RWPE1 (cell line): Measurements from ENCODE around the gene PCDHGB1.
"Not testable (repeated sequence)": the region's sequence is repeated elsewhere in the genome, so short reads cannot be mapped to it uniquely, and the experiment has no call there.

Experiments used
- CTCF ChIA-PET: fragments of 350-600 bp; sonication (Branson Sonifier 250); formaldehyde crosslinking; extraction: SDS; loops from one replicate; lab custom pipeline; 2021; lab: Yijun Ruan, JAX
- POLR2A ChIA-PET: fragments of 400-600 bp; formaldehyde crosslinking; extraction: SDS; loops from one replicate; lab custom pipeline; 2020; ENCODE audit warnings: antibody characterized with exemption; ENCODE audit not compliant: low non-redundant PET; lab: Yijun Ruan, JAX
- DNase-seq: peaks from one replicate; pipeline ENCODE4 v3.0.0; 2012; ENCODE audit warnings: low spot score
- H3K27ac ChIP-seq: fragments of 450-650 bp; 2 replicates; pipeline ENCODE4 v1.5.1; 2017
- TF ChIP-seq, protein P1 (sequence below): fragments of 450-650 bp; conservative IDR thresholded peaks from 2 replicates; pipeline ENCODE4 v1.5.1; 2017; ENCODE audit warnings: low read depth, mild to moderate bottlenecking

The PCDHGB1 gene

DNA sequence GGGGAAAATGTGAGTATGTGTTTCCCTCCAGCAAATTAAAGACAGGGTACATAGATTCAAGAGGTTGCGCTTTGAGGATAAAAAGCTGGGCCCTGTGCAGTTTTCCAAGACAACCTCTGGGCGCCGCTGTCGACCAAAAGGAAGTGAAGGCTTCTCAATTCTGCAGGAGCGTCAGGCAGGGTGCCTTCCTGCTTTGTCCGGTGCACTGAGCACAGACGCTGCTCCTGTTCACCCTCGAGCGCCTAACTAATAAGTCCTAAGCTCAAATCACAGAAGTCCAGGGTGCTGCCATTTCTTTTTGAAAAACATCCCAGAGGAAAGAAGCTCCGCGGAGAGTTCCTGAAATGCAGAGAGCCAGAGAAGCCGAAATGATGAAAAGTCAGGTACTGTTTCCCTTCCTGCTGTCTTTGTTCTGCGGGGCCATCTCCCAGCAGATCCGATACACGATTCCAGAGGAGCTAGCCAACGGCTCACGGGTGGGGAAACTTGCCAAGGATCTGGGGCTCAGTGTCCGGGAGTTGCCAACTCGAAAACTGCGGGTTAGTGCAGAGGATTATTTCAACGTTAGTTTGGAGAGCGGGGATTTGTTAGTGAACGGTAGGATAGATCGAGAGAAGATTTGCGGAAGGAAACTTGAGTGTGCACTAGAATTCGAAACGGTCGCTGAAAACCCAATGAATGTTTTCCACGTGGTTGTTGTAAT is at the start of gene PCDHGB1:
Gene PCDHGB1 (plus strand): TSS at position 183 of the 703 bp plus-strand sequence. CDS start 162 bp downstream, at position 345.
- TF ChIP-seq, protein P1, sequence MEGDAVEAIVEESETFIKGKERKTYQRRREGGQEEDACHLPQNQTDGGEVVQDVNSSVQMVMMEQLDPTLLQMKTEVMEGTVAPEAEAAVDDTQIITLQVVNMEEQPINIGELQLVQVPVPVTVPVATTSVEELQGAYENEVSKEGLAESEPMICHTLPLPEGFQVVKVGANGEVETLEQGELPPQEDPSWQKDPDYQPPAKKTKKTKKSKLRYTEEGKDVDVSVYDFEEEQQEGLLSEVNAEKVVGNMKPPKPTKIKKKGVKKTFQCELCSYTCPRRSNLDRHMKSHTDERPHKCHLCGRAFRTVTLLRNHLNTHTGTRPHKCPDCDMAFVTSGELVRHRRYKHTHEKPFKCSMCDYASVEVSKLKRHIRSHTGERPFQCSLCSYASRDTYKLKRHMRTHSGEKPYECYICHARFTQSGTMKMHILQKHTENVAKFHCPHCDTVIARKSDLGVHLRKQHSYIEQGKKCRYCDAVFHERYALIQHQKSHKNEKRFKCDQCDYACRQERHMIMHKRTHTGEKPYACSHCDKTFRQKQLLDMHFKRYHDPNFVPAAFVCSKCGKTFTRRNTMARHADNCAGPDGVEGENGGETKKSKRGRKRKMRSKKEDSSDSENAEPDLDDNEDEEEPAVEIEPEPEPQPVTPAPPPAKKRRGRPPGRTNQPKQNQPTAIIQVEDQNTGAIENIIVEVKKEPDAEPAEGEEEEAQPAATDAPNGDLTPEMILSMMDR = peak; percentile 22; the same call in 1 of the 2 replicates
- ChIA-PET POLR2A (interaction anchor here (0.7 kb wide), 1 partner anchor 29 kb away, joined by 3 read pairs; the partner anchor contains the start of gene TAF7), CTCF (interaction anchor here (0.6 to 1.2 kb wide), 9 partner anchors 10 to 311 kb away, joined by 3 to 4 read pairs (median 3); partner anchors contain the start of genes PCDHB10, PCDHB11, PCDHGB2 and PCDHGB3)
- H3K27ac ChIP-seq = no peak within 1 kb of the TSS
- DNase-seq = peak; percentile 35

DNA sequence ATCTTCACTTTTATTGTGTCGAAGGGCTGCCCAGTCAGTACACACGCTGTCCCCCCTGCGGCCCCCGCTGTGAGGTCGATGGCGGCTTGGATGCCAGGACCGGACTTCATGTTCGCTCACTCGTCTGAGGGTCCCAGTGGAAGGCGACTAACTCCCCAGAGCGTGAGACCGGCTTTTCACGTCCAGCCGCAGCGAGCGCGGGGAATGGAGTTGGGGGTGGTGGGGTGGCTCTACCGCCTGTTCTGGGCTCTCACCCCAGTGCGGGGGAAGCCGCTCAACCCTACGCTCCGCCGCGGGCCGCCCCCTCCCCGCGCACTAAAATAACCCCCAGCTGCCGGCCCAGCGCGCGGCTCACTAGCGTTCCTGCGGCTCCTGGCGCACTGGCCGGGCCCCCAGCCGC is 46.1 kb upstream of the PCDHGB1 start, which contains the start of gene SLC25A2:
Gene SLC25A2 (minus strand): TSS at position 294 of the 400 bp plus-strand sequence. CDS start 184 bp downstream, at position 110.
- ChIA-PET CTCF (no interaction called here), POLR2A (no interaction called here)
- TF ChIP-seq, protein P1 = no peak
- no peak within 1 kb of the TSS for H3K27ac ChIP-seq
- DNase-seq = no peak

- CTCF ChIA-PET = interaction anchor here (0.7 kb wide), 1 partner anchor 9 kb away, joined by 3 read pairs; no protein-coding TSS in a partner anchor
- H3K27ac ChIP-seq = no peak overlapping the region
- TF ChIP-seq, protein P1 = no peak
- POLR2A ChIA-PET = no interaction called here
- no peak for DNase-seq
Observed at GRCh38 chr5:141306630-141307029, 43.3 kb upstream of the PCDHGB1 start.

DNA sequence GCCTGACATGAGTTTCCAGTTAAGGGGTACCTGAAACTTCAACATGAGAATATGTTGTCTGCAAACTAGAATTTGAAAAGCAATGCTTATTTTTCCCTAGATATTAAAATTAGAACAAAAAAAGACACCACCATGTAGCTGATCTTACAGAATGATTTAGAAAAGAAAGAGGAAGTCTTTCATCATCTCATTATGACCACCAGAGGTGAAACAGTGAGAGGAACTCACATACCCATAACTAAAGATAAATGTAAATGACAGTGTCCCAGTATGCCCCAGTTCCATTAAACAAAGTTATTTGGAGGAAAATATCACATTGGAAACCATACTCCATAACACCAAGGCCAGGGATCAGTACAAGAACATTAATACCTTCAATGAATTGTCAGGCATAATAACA is 36.2 kb upstream of the PCDHGB1 start:
- ChIA-PET CTCF (no interaction called here), POLR2A (no interaction called here)
- TF ChIP-seq, protein P1 = no peak
- no peak overlapping the region for H3K27ac ChIP-seq
- DNase-seq = no peak

DNA sequence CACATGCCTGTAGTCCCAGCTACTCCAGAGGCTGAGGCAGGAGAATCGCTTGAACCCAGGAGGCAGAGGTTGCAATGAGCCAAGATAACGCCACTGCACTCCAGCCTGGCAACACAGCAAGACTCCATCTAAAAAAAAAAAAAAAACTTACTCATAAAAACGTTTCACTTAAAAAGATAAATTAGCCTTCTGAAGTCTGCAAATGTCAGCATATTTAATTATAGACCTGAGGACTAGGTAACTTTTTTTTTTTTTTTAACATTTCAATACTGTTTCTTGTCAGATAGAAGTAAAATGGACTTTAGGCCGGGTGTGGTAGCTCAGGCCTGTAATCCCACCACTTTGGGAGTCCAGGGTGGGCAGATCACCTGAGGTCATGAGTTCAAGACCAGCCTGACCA is 32.9 kb upstream of the PCDHGB1 start:
- H3K27ac ChIP-seq, POLR2A ChIA-PET, DNase-seq: not testable (repeated sequence)
- CTCF ChIA-PET = interaction anchor here (0.7 kb wide), 1 partner anchor 57 kb away, joined by 4 read pairs; no protein-coding TSS in a partner anchor

DNA sequence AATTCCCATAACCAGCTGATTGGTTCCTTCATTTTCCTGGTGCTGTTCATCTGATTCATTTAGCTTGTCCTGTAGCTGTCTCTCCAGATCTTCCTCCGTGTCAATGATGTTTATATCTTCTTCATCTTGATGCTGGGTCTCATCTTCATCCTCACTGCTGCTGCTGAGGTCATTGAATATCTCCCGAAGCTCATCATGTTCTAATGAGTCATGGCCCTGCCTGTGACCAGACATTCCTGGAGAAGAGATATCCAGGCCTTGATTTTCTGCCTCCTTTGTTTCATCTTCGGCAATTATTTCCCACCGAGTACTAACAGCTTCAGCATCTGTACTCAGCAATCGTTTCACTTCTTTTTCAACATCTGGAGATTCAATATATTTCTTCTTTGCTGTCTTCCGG is 30.7 kb upstream of the PCDHGB1 start:
- H3K27ac ChIP-seq = no peak overlapping the region
- CTCF ChIA-PET = interaction anchor here (1.0 to 2.1 kb wide), 3 partner anchors 96 to 239 kb away, joined by 3 to 8 read pairs (median 3); partner anchors contain the start of gene PCDHB14
- POLR2A ChIA-PET = no interaction called here
- TF ChIP-seq, protein P1 = no peak
- no peak for DNase-seq
